H1 (cell line): ENCODE results near the gene CIDEA. TPM values are rescaled to one million over a fixed set of nuclear protein-coding genes. Genes with fewer than 3 reads are reported as not detected.

Experiments
- BRCA1 ChIP-seq: IDR thresholded peaks from 2 replicates; pipeline ENCODE4 v1.6.1; 2012; ENCODE audit warnings: low read depth, low read length, improper control_type of control experiment
- CEBPB ChIP-seq: IDR thresholded peaks from 2 replicates; pipeline ENCODE4 v1.6.1; 2012; ENCODE audit warnings: low read depth, low read length
- EGR1 ChIP-seq: IDR thresholded peaks from 2 replicates; pipeline ENCODE4 v1.6.1; 2011; ENCODE audit warnings: low read depth, low read length, borderline replicate concordance
- FOSL1 ChIP-seq: IDR thresholded peaks from 2 replicates; pipeline ENCODE4 v1.6.1; 2011; ENCODE audit warnings: mild to moderate bottlenecking, low read depth, low read length, moderate library complexity; ENCODE audit not compliant: insufficient read depth
- SP2 ChIP-seq: IDR thresholded peaks from 2 replicates; pipeline ENCODE4 v1.6.1; 2012; ENCODE audit warnings: mild to moderate bottlenecking, low read length, inconsistent platforms
- TAF7 ChIP-seq: optimal IDR thresholded peaks from 2 replicates; pipeline ENCODE3; 2011; ENCODE audit warnings: low read depth, mild to moderate bottlenecking, inconsistent platforms, low read length, moderate library complexity, borderline replicate concordance
- polyA plus RNA-seq, 7 experiments: library from polyadenylated mRNA; depleted of rRNA in 3 of 7; stranded (reverse) in 5 of 7; unstranded in 2 of 7; fragments of >200 nt in 5 of 7; fragments of 200-250 nt in 2 of 7; gene quantifications; 1 replicate in 5 of 7; 2 replicates in 1 of 7; 4 replicates in 1 of 7; pipeline versions ENCODE4 v1.2.1 to v1.2.3, GENCODE V29; 2011 to 2013; ENCODE audit warnings: missing spikeins in 2 of 7, mixed read lengths in 2 of 7
- total RNA-seq: library from RNA; stranded (reverse); fragmentation: NEBNext Ultra II Directional; extraction: Animal tissue kit (Norgen Biotek cat#: 25700); gene quantifications from 2 replicates; pipeline ENCODE4 v1.2.1, GENCODE V29; 2021
- TF ChIP-seq, protein P1 (sequence below): IDR thresholded peaks from 2 replicates; pipeline ENCODE4 v1.6.1; 2011; ENCODE audit warnings: low read depth, mild to moderate bottlenecking, low read length; ENCODE audit not compliant: insufficient read depth
- TF ChIP-seq, protein P2 (sequence below), 3 experiments: IDR thresholded peaks; 1 replicate in 2 of 3; 2 replicates in 1 of 3; pipeline versions ENCODE4 v1.5.1 to v1.6.1; 2011; ENCODE audit warnings: low read length in 3 of 3, mild to moderate bottlenecking in 3 of 3, inconsistent platforms in 2 of 3, low read depth in 1 of 3, moderate library complexity in 1 of 3; ENCODE audit not compliant: insufficient read depth in 1 of 3; ENCODE audit errors: control extremely low read depth in 1 of 3
- TF ChIP-seq, protein P3 (sequence below): IDR thresholded peaks from 2 replicates; pipeline ENCODE4 v1.6.1; 2012; ENCODE audit warnings: inconsistent platforms

The CIDEA gene
- total and polyA plus RNA-seq, 2 of the 8 experiments (the other 6 are each of a cell fraction or from before 2014, with no cell fraction given): not detected

DNA sequence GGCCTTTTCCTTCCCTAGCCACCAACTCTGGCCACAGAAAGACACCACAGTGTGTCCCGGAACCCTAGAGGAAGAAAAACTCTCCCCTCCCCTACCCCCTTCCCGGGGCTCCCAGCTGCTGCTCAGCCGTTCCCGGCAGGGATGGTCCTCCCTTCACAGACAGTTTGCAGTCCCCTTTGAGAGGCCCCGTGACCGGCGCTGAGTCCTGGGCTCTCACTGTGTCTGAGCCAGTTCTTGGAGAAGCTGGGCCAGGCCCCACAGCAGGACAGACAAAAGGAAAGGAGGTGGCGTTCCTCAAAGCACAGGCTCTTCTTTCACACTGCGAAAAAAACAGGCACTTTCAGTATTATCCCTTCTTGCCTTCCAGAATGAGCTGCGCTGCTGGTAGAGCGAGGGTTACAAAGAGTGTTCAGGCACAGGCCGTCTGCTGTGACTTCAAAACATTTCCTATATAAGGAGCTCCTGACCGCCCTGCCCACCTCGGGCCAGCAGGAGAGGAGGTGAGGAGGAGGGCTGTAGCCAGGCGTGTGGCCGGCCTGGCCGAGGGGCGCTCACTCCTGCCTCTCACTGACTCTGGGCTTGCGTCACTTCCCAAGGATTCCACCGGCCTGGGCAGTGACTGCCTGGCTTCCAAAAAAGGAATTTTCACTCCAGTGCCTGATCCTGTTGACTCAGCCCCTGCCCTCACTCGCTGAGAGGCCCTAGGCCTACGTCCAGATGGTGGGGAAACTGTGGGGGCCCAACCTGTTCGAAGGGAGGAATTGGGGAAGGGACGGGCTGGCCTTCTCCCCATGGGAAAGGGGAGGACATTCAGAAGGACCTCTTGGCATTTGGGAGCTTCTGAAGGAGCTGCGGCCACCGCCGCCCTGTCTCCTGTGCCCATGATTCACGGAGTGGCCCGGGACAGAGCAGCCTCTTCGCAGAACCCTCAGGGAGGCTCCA, 24.9 kb downstream of the CIDEA start (continued):
- no peak for TF ChIP-seq BRCA1
- peak; percentile 11 for TF ChIP-seq TAF7
- TF ChIP-seq FOSL1: no peak
- TF ChIP-seq CEBPB: peak; percentile 83
- no peak for TF ChIP-seq SP2
- TF ChIP-seq, protein P1, sequence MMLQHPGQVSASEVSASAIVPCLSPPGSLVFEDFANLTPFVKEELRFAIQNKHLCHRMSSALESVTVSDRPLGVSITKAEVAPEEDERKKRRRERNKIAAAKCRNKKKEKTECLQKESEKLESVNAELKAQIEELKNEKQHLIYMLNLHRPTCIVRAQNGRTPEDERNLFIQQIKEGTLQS: no peak
- TF ChIP-seq, protein P2, sequence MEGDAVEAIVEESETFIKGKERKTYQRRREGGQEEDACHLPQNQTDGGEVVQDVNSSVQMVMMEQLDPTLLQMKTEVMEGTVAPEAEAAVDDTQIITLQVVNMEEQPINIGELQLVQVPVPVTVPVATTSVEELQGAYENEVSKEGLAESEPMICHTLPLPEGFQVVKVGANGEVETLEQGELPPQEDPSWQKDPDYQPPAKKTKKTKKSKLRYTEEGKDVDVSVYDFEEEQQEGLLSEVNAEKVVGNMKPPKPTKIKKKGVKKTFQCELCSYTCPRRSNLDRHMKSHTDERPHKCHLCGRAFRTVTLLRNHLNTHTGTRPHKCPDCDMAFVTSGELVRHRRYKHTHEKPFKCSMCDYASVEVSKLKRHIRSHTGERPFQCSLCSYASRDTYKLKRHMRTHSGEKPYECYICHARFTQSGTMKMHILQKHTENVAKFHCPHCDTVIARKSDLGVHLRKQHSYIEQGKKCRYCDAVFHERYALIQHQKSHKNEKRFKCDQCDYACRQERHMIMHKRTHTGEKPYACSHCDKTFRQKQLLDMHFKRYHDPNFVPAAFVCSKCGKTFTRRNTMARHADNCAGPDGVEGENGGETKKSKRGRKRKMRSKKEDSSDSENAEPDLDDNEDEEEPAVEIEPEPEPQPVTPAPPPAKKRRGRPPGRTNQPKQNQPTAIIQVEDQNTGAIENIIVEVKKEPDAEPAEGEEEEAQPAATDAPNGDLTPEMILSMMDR (IDR thresholded peaks at IDR 0.05; ENCODE audit: control extremely low read depth in 1 of 3, insufficient read depth in 1 of 3, low read depth in 1 of 3, low read length in 3 of 3): no peak
- no peak for TF ChIP-seq EGR1
- TF ChIP-seq, protein P3, sequence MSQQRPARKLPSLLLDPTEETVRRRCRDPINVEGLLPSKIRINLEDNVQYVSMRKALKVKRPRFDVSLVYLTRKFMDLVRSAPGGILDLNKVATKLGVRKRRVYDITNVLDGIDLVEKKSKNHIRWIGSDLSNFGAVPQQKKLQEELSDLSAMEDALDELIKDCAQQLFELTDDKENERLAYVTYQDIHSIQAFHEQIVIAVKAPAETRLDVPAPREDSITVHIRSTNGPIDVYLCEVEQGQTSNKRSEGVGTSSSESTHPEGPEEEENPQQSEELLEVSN: peak; percentile 47; the same call in 1 of the 2 replicates
